NT2/D1 (cell line): ENCODE results near the gene IQGAP3.

ENCODE experiments used
- SUZ12 ChIP-seq: IDR thresholded peaks from 2 replicates; pipeline ENCODE4 v1.6.1; 2011; ENCODE audit not compliant: insufficient read length, insufficient read depth; ENCODE audit errors: extremely low read depth
- ZNF274 ChIP-seq: IDR thresholded peaks from 2 replicates; pipeline ENCODE4 v1.6.1; 2011; ENCODE audit warnings: mild to moderate bottlenecking, low read depth, low read length

GRCh38 chr1:156517748-156518147 lies 54.6 kb downstream of the IQGAP3 start:
- TF ChIP-seq SUZ12 (no peak), ZNF274 (no peak)
